ENCODE data around the gene ST13. TPM values are rescaled to one million over a fixed set of nuclear protein-coding genes. Genes with fewer than 3 reads are reported as not detected.
A peak's percentile ranks its signal among the peaks of the same experiment; 100 is the strongest.

The ST13 gene
- total and polyA plus RNA-seq, 9 of the 15 experiments (the other 6 are each of a cell fraction or from before 2014, with no cell fraction given): 53.6 to 311 (median 195) TPM

DNA sequence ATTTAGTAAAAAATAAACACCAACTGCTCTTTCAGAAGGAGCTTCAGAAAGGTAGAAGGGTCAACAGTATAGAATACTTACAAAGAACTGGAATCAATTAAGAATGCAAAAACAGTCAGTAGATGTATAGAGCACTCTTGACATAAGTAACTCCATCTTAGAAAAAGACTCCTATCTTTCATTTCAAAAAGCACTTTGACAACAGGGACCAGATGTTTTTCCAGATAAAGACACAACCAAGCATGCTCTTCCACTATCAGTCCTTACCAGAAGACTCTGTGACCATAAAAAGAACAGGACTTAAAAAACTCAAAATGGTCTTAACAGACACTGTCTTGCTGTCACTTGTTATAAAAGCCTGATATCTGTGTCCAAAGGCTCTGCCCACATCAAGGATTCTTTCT is 42.5 kb downstream of the ST13 start (continued):
- no peak for TF ChIP-seq XRCC4 (IDR thresholded peaks at IDR 0.05; ENCODE audit: extremely low read depth, insufficient read depth, insufficient read length)
- TF ChIP-seq FOXP1 (CRISPR knock-in tag; IDR thresholded peaks at IDR 0.05): no peak
- peak; percentile 99 for TF ChIP-seq IFI16 (CRISPR knock-in tag; IDR thresholded peaks at IDR 0.05)
- TF ChIP-seq BRF1 (IDR thresholded peaks at IDR 0.05; ENCODE audit: borderline replicate concordance, extremely low read depth, insufficient read length): no peak
- peak; percentile 97 for TF ChIP-seq ZNF699 (CRISPR knock-in tag; IDR thresholded peaks at IDR 0.05; ENCODE audit: insufficient replicate concordance)
- no peak for TF ChIP-seq XRCC3 (IDR thresholded peaks at IDR 0.05)
- TF ChIP-seq, protein P1, sequence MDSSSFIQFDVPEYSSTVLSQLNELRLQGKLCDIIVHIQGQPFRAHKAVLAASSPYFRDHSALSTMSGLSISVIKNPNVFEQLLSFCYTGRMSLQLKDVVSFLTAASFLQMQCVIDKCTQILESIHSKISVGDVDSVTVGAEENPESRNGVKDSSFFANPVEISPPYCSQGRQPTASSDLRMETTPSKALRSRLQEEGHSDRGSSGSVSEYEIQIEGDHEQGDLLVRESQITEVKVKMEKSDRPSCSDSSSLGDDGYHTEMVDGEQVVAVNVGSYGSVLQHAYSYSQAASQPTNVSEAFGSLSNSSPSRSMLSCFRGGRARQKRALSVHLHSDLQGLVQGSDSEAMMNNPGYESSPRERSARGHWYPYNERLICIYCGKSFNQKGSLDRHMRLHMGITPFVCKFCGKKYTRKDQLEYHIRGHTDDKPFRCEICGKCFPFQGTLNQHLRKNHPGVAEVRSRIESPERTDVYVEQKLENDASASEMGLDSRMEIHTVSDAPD (CRISPR knock-in tag; IDR thresholded peaks at IDR 0.05): peak; percentile 98
- no peak for TF ChIP-seq ILF3 (IDR thresholded peaks at IDR 0.05; ENCODE audit: borderline replicate concordance)
- TF ChIP-seq ZNF79 (CRISPR knock-in tag; IDR thresholded peaks at IDR 0.05; ENCODE audit: low read depth): peak; percentile 98
- no peak for TF ChIP-seq GTF2F1 (IDR thresholded peaks at IDR 0.05; ENCODE audit: low read depth, low read length)
- no peak for TF ChIP-seq POLR2B (IDR thresholded peaks at IDR 0.05; ENCODE audit: low read depth, partially characterized antibody)
- no peak for TF ChIP-seq SP1 (CRISPR knock-in tag; IDR thresholded peaks at IDR 0.05)
- peak; percentile 80; the same call in 1 of the 2 replicates for TF ChIP-seq CHCHD3 (CRISPR knock-in tag; IDR thresholded peaks at IDR 0.05)
- TF ChIP-seq CEBPG (CRISPR knock-in tag; IDR thresholded peaks at IDR 0.05): no peak
- TF ChIP-seq CEBPG (tag; conservative IDR thresholded peaks at IDR 0.05 in 1 of 2, IDR thresholded peaks at IDR 0.05 in 1 of 2): no peak
- peak; percentile 47; the same call in 1 of the 2 replicates for TF ChIP-seq GATAD2B (IDR thresholded peaks at IDR 0.05; ENCODE audit: borderline replicate concordance)
- TF ChIP-seq FIP1L1 (IDR thresholded peaks at IDR 0.05; ENCODE audit: low read depth, low read length, poor library complexity, severe bottlenecking): no peak
- peak; percentile 96 for TF ChIP-seq ZNF165 (CRISPR knock-in tag; IDR thresholded peaks at IDR 0.05; ENCODE audit: borderline replicate concordance)
- TF ChIP-seq SPI1 (IDR thresholded peaks at IDR 0.05; ENCODE audit: borderline replicate concordance, low read depth, low read length): no peak
- TF ChIP-seq ZNF551 (CRISPR knock-in tag; IDR thresholded peaks at IDR 0.05): peak; percentile 93
- TF ChIP-seq SAFB (IDR thresholded peaks at IDR 0.05; ENCODE audit: borderline replicate concordance, low read depth, low read length): no peak
- TF ChIP-seq NFE2L1 (tag; IDR thresholded peaks at IDR 0.05; ENCODE audit: borderline replicate concordance, low read depth): peak; percentile 96
- TF ChIP-seq, protein P2, sequence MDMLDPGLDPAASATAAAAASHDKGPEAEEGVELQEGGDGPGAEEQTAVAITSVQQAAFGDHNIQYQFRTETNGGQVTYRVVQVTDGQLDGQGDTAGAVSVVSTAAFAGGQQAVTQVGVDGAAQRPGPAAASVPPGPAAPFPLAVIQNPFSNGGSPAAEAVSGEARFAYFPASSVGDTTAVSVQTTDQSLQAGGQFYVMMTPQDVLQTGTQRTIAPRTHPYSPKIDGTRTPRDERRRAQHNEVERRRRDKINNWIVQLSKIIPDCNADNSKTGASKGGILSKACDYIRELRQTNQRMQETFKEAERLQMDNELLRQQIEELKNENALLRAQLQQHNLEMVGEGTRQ (CRISPR knock-in tag; IDR thresholded peaks at IDR 0.05): no peak
- no peak for TF ChIP-seq KAT8 (IDR thresholded peaks at IDR 0.05; ENCODE audit: low read depth)
- peak; percentile 96 for TF ChIP-seq E2F3 (CRISPR knock-in tag; IDR thresholded peaks at IDR 0.05)
- no peak for TF ChIP-seq ZFP36 (IDR thresholded peaks at IDR 0.05; ENCODE audit: low read depth, low read length, partially characterized antibody)
- no peak; the same call in 1 of the 2 replicates for TF ChIP-seq RNF2 (IDR thresholded peaks at IDR 0.05)
- TF ChIP-seq ASH1L (IDR thresholded peaks at IDR 0.05; ENCODE audit: borderline replicate concordance, low read depth, partially characterized antibody): no peak
- no peak for TF ChIP-seq ZNF217 (CRISPR knock-in tag; IDR thresholded peaks at IDR 0.05)

Data from K562 (cell line).